Forelimb muscle (tissue), 1 donor: ENCODE results near the gene TMEM263. TPM values are rescaled to one million over a fixed set of nuclear protein-coding genes. Genes with fewer than 3 reads are reported as not detected.

Experiments used
- DNase-seq: peaks from one replicate; pipeline ENCODE4 v3.0.0-alpha.2; 2013; ENCODE audit warnings: low read depth
- polyA plus RNA-seq: library from polyadenylated mRNA; unstranded; fragments of 120-200 nt; gene quantifications from one replicate; pipeline ENCODE4 v1.2.1, GENCODE V29; 2013; ENCODE audit not compliant: insufficient read length

The TMEM263 gene
- polyA plus RNA-seq, 1 donor = 59.1 TPM

GRCh38 chr12:106947461-106947860 lies 8.2 kb upstream of the TMEM263 start:
- DNase-seq = no peak

DNA sequence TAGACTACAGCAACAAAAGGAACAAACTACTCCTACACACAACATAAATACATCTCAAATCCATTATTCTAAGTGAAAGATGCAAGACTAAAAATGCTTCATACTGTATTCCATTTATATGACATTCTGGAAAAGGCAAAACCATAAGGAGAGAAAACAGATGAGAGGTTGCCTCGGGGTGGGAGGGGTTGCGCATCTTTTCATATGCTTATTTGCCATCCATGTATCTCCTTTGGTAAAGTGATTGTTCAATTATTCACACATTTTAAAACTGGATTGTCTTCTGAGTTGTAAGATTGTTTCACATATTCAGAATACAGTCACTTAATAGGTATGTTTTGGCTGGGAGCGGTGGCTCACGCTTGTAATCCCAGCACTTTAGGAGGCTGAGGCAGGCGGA lies 5.1 kb upstream of the TMEM263 start:
- no peak for DNase-seq

GRCh38 chr12:106953352-106954250 lies 2.1 kb upstream of the TMEM263 start:
- DNase-seq = no peak

DNA sequence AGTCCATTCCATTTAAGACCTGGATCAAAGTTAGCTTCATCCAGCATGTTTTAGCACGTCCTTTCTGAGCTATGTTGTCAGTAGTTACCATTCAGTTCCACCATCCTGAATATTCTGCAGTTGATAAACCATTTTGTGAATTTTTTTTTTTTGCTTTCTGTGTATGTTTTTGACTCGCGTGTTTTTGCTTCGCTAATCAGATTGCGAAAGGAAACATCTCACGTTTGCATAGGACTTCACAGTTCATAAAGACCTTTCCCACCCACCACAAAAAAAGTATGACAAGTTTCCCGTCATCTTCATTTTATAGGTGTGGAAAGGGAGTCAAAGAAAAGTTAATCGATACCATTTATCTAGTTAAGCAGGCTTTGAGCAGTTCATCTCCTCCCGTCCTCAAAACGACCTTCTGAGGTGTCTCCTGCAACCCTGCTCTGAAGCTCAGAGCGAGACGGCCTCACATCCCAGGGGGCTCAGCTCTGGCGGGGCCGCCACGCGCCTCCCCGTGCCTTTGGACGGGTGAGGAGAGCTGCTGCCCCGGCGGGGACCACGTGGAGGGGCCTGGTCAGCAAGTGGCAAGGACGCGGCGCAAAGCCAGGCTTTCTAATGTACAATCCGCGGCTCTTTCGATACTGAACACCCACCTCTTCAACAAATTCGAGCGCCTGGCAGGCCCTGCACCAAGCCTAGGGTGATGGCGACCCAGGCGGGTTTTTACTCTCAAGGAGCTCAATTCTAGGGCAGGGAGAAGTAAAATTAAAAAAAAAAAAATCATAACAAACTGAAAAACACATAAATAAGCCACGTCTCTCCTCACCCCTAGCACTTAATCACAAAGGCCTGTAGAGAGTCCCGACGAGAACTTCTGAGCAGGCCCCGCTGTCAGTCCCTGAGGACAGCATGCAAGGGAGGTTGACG lies 988 bp upstream of the TMEM263 start:
- DNase-seq = no peak

- DNase-seq = no peak
Measured at GRCh38 chr12:106956048-106956578, 406 bp downstream of the TMEM263 start.

- no peak for DNase-seq
Measured at GRCh38 chr12:106957583-106957982, 1.9 kb downstream of the TMEM263 start.

GRCh38 chr12:106960443-106960842 lies 4.7 kb downstream of the TMEM263 start:
- DNase-seq = no peak

DNA sequence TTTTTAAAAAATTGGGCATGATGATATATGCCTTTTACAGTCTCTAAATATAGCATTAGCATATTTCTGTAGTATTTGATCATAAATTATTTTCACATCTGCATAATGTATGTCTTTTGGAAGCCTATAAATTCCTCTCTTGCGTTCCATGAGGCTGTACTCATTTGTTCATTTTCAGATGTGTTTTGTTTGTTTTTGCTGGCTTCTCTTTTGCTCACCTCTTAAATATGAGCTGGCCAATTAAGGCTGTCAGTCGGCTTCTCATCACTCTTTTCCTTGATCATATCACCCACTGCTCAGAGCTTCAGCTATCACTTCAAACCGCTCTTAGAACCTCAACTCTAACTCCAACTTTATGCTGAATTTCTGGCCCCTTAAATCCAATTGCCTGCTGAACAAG lies 6.6 kb downstream of the TMEM263 start:
- no peak for DNase-seq

DNA sequence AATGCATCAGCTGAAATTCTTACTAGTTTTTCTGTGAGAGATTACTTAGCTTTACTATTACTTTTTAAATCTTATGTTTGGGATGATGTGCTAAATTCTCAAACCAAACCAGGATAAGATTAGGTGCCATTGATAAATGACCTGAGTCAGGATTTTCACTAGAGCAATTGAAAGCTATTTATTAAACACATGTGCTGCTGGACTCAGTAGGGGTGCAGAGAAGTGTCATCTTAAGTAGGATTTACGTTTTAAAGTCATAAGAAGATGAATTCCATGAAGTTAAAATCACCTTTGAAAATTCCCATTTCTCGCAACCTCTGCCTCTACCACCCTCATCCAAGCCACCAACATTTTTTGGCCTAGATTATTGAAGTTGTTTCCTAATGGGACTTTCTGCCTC lies 8.8 kb downstream of the TMEM263 start:
- DNase-seq = no peak

DNA sequence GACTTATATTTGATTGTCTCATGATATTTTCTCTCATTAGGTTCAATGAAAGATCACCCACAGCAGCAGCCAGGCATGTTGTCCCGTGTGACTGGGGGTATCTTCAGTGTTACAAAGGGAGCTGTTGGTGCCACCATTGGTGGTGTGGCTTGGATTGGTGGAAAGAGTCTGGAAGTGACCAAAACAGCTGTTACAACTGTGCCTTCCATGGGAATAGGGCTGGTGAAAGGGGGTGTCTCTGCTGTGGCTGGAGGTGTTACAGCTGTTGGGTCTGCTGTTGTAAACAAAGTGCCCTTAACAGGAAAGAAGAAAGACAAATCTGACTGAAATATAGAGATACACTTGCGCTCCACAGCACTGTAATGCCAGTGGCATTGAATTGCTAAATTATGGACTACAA lies 15.4 kb downstream of the TMEM263 start:
- no peak for DNase-seq

DNA sequence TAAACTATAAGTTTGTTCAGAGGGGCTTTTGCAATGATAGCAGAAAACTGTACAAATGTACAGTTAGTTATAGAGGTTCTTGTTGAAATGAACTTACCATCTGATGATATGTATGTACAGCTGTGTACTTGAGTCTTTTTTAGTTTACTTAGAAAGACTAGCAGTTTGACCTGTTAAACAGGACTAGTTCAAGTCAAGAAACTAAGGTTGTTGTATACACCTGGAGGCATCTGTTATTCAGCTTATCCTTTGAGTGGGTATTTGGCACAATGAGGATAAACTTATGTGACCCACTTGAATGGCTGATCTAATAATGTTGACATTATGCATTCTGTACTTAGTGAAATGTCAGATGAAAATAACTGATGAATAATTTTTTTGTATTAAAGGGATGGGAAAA lies 17.8 kb downstream of the TMEM263 start:
- DNase-seq = no peak

DNA sequence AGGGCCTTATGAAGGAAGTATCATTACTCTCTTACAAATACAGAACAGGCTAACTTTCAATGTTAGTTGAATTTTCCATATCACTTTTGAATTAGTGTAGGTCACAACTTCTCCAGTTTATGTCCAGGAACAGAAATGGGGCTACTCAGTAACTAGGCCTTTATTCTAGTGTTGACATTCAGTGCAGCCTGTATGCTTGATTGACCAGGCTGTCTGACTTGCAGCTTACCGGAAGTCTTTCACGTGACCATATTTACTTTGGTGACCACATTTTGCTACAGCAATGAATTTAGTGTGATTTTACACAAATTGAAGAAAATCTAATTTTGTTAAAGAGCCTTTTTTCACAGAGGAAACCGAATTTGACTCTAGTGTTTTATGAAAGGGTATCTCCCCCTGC lies 18.8 kb downstream of the TMEM263 start:
- no peak for DNase-seq

GRCh38 chr12:106975098-106975497 lies 19.4 kb downstream of the TMEM263 start:
- no peak for DNase-seq

GRCh38 chr12:106975993-106976658 lies 20.4 kb downstream of the TMEM263 start:
- DNase-seq = no peak

DNA sequence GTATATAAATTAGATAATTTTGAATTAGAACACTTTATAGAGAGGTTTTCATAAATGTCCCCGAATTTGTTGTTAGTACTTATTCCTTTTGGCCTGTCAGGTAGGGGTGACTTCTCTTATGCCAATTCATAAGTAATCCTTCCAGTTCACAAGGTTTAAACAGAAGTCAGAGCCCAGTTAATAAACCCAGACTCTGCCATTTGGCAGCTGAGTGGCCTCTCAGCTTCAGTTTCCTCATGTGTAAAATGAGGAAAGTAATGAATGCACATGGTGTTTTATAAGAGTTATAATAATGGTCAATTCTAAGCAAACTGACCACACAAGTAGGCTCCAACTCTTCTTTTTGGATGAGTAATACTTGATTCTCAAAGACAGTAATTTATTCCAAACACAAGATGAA lies 21.0 kb downstream of the TMEM263 start:
- no peak for DNase-seq

DNA sequence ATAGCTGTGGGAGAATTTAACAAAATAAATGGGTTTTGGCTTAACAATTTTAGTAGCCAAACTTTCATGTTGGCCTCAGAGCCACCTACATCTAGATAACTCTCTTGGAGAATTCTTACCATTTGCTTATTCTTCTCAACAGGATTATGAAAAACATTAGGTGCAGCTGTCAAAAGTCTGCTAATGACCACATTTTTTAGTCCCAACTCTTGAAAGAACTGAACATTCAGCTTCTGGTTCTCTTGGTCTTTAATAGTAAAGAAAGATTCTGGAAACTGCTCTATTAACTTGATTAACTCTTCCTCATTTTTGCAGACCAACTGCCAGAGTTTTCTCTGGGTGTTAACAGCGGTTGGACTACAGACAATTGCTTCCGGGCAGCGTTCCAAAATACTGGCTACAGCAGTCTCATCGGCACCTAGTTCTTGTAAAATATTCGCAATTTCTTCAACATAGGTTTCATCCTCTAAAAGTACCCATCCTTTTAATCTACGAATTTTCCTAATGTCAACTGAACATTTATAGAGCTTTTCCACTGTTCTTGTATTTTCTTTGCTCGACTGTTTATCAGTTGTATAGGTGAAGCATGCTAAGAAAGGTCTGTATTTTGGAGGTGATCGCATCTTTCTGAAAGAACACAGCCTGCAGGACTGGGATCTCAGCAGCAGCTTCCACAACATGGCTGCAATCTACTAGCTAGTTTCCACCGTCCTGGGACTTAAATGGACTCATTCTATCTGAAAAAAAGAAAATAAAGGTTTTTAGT lies 22.5 kb downstream of the TMEM263 start:
- DNase-seq = no peak

DNA sequence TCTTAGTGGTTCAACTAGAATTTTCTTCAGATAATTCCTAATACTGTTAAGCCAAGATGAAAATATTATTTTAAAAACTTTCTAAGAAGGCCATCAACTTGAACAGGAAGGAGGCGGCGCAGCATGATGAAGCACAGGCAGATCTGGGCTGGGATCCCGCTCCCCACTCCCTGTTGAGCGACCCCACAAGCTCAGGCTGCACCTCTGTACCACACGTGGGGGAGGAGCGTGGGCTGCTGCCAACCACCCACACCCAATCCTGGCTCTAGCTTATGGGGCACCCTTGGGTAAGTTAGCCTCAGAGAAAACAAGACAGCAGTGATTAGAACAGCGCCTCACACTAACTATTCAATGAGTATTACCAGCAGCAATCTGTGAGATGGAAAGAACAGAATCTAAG lies 25.2 kb downstream of the TMEM263 start:
- no peak for DNase-seq

DNA sequence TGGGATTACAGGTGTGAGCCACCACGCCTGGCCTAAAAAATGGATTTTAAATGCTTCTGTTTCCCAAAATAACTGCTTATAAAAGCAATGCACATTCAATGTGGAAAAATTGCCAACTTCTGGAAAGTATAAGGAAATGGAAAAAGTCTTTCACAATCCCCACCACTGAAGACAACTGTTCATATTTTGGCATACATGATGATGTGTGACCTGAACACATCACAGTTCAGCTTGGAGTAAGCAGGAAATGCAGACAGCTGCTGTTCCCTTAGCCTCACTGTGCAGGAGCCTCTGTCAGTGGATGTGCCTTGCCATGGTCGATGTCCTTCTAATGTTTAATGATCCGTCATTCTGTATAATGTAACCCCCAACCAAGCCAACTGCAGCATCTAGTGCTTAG lies 26.1 kb downstream of the TMEM263 start:
- peak; percentile 65 for DNase-seq

GRCh38 chr12:106982229-106982628 lies 26.5 kb downstream of the TMEM263 start:
- no peak for DNase-seq

DNA sequence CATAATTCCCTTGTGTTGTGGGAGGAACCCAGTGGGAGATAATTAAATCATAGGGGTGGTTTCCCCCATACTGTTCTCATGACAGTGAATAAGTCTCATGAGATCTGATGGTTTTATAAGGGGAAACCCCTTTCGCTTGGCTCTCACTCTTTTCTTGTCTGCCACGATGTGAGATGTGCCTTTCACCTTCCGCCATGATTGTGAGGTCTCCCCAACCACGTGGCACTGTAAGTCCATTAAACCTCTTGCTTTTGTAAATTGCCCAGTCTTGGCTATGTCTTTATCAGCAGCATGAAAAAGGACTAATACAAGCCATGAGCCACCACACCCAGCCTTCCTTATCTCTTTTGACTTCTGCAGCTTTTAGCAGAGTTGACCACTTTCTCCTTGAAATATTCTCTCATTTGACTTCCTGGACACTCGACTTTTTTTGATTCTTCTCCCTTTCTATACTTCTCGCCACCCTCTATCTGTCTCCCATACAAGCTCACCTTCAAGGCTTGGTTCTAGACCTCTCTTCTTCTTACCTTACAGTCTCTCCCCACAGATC lies 29.0 kb downstream of the TMEM263 start:
- no peak for DNase-seq

DNA sequence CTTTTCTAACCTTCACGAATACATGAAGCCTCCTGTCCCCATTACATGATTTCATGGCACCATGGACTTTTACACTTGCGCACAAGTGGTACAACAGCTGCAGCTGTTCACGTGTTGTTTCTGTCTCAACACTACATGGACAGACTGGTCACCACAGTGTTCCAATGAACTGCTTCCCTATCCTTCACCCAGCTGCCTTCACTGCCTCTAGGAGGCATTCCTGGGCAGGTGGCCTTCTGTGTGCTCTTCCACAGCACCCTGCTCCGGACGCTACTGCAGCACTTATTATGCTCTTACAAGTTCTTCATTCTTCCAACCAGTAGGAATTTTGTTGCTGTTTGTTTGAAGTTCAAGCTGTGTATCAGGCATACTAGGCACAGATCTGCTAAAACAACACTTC lies 29.8 kb downstream of the TMEM263 start:
- no peak for DNase-seq
